ENCODE measurements around the gene KCNIP4.

Gene KCNIP4

GRCh38 chr4:21571100-21571499 is 377.5 kb downstream of the KCNIP4 start:
- DNase-seq = no peak

- DNase-seq = no peak
Observed at GRCh38 chr4:21569638-21570037, 378.9 kb downstream of the KCNIP4 start.

GRCh38 chr4:21555083-21555482 is 393.5 kb downstream of the KCNIP4 start:
- no peak for DNase-seq

GRCh38 chr4:21554500-21554899 is 394.1 kb downstream of the KCNIP4 start:
- no peak for DNase-seq

- peak in 1 of 14 donors; percentile 53 for DNase-seq
Observed at GRCh38 chr4:21554066-21554465, 394.5 kb downstream of the KCNIP4 start.

GRCh38 chr4:21552455-21552854 is 396.1 kb downstream of the KCNIP4 start:
- DNase-seq = no peak

- DNase-seq = no peak
Observed at GRCh38 chr4:21544955-21545354, 403.6 kb downstream of the KCNIP4 start.

GRCh38 chr4:21544415-21544814 is 404.2 kb downstream of the KCNIP4 start:
- DNase-seq = peak in 1 of 14 donors; percentile 9

GRCh38 chr4:21543514-21543913 is 405.1 kb downstream of the KCNIP4 start:
- DNase-seq = no peak

GRCh38 chr4:21535898-21536297 is 412.7 kb downstream of the KCNIP4 start:
- no peak for DNase-seq

- no peak for DNase-seq
Observed at GRCh38 chr4:21531048-21531447, 417.5 kb downstream of the KCNIP4 start.

- no peak for DNase-seq
Observed at GRCh38 chr4:21529214-21529613, 419.4 kb downstream of the KCNIP4 start.

GRCh38 chr4:21522296-21522695 is 426.3 kb downstream of the KCNIP4 start:
- no peak for DNase-seq

GRCh38 chr4:21517126-21517859 is 431.3 kb downstream of the KCNIP4 start:
- no peak for DNase-seq

- DNase-seq = no peak
Observed at GRCh38 chr4:21514022-21514694, 434.4 kb downstream of the KCNIP4 start.

- peak in 2 of 14 donors; percentile 14 to 62 for DNase-seq
Observed at GRCh38 chr4:21512353-21512752, 436.2 kb downstream of the KCNIP4 start.

GRCh38 chr4:21507439-21507838 is 441.1 kb downstream of the KCNIP4 start:
- no peak for DNase-seq

- DNase-seq = no peak
Observed at GRCh38 chr4:21490682-21491081, 457.9 kb downstream of the KCNIP4 start.

- DNase-seq = no peak
Observed at GRCh38 chr4:21476757-21477156, 471.8 kb downstream of the KCNIP4 start.

- no peak for DNase-seq
Observed at GRCh38 chr4:21474195-21474594, 474.4 kb downstream of the KCNIP4 start.

- no peak for DNase-seq
Observed at GRCh38 chr4:21470535-21470934, 478.0 kb downstream of the KCNIP4 start.

- DNase-seq = peak in 2 of 14 donors; percentile 5 to 31
Observed at GRCh38 chr4:21469438-21470300, 478.9 kb downstream of the KCNIP4 start.

GRCh38 chr4:21467551-21467950 is 481.0 kb downstream of the KCNIP4 start:
- peak in 1 of 14 donors; percentile 37 for DNase-seq
